Ishikawa (cell line): ENCODE data around the gene TECPR2.

Experiments
- CEBPB ChIP-seq: IDR thresholded peaks from 2 replicates; pipeline ENCODE4 v1.6.1; 2012
- CREB1 ChIP-seq: IDR thresholded peaks from 2 replicates; pipeline ENCODE4 v1.6.1; 2012; ENCODE audit warnings: low read depth
- EGR1 ChIP-seq: IDR thresholded peaks from 2 replicates; pipeline ENCODE4 v1.6.1; 2012
- EP300 ChIP-seq: IDR thresholded peaks from 2 replicates; pipeline ENCODE4 v1.6.1; 2012; ENCODE audit warnings: borderline replicate concordance
- FOXM1 ChIP-seq: IDR thresholded peaks from 2 replicates; pipeline ENCODE4 v1.6.1; 2012; ENCODE audit warnings: low read depth, borderline replicate concordance
- MAX ChIP-seq: IDR thresholded peaks from 2 replicates; pipeline ENCODE4 v1.6.1; 2012
- NFIC ChIP-seq: IDR thresholded peaks from 2 replicates; pipeline ENCODE4 v1.6.1; 2012
- RAD21 ChIP-seq: IDR thresholded peaks from 2 replicates; pipeline ENCODE4 v1.6.1; 2012; ENCODE audit warnings: low read depth
- TAF1 ChIP-seq: IDR thresholded peaks from 2 replicates; pipeline ENCODE4 v1.6.1; 2012; ENCODE audit warnings: low read depth, mild to moderate bottlenecking
- TCF12 ChIP-seq: IDR thresholded peaks from 2 replicates; pipeline ENCODE4 v1.6.1; 2012; ENCODE audit warnings: low read depth
- TEAD4 ChIP-seq: IDR thresholded peaks from 2 replicates; pipeline ENCODE4 v1.6.1; 2012
- YY1 ChIP-seq: IDR thresholded peaks from 2 replicates; pipeline ENCODE4 v1.6.1; 2012; ENCODE audit warnings: low read depth
- ZBTB7A ChIP-seq: IDR thresholded peaks from 2 replicates; pipeline ENCODE4 v1.6.1; 2012; ENCODE audit warnings: low read depth
- TF ChIP-seq, protein P1 (sequence below): IDR thresholded peaks from 2 replicates; pipeline ENCODE4 v1.6.1; 2012; ENCODE audit warnings: low read depth, mild to moderate bottlenecking
- TF ChIP-seq, protein P2 (sequence below): IDR thresholded peaks from 2 replicates; pipeline ENCODE4 v1.6.1; 2012

TECPR2 gene

GRCh38 chr14:102495491-102496330, 133.0 kb downstream of the TECPR2 start:
- TF ChIP-seq FOXM1: no peak
- TF ChIP-seq, protein P1, sequence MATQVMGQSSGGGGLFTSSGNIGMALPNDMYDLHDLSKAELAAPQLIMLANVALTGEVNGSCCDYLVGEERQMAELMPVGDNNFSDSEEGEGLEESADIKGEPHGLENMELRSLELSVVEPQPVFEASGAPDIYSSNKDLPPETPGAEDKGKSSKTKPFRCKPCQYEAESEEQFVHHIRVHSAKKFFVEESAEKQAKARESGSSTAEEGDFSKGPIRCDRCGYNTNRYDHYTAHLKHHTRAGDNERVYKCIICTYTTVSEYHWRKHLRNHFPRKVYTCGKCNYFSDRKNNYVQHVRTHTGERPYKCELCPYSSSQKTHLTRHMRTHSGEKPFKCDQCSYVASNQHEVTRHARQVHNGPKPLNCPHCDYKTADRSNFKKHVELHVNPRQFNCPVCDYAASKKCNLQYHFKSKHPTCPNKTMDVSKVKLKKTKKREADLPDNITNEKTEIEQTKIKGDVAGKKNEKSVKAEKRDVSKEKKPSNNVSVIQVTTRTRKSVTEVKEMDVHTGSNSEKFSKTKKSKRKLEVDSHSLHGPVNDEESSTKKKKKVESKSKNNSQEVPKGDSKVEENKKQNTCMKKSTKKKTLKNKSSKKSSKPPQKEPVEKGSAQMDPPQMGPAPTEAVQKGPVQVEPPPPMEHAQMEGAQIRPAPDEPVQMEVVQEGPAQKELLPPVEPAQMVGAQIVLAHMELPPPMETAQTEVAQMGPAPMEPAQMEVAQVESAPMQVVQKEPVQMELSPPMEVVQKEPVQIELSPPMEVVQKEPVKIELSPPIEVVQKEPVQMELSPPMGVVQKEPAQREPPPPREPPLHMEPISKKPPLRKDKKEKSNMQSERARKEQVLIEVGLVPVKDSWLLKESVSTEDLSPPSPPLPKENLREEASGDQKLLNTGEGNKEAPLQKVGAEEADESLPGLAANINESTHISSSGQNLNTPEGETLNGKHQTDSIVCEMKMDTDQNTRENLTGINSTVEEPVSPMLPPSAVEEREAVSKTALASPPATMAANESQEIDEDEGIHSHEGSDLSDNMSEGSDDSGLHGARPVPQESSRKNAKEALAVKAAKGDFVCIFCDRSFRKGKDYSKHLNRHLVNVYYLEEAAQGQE: no peak
- no peak for TF ChIP-seq RAD21
- no peak for TF ChIP-seq CEBPB
- TF ChIP-seq, protein P2, sequence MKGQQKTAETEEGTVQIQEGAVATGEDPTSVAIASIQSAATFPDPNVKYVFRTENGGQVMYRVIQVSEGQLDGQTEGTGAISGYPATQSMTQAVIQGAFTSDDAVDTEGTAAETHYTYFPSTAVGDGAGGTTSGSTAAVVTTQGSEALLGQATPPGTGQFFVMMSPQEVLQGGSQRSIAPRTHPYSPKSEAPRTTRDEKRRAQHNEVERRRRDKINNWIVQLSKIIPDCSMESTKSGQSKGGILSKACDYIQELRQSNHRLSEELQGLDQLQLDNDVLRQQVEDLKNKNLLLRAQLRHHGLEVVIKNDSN: no peak
- TF ChIP-seq EGR1: no peak
- TF ChIP-seq TEAD4: no peak

DNA sequence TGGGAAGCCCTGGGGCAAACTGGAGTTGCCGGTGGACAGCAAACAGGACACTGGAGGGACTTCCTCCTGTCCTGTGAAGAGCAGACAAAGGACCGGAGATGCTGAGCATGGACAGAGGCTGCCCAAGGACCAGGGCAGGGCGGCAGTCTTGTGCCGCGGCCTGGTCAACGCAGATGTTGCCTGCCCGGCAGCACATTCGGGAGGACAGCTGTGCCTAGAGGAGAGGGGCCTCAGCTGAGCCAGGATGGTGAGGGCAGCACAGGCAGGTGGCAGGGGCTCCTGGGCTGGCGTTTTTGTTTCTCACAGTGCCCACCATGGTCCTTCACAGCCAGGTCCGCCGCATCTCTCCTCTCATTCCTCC, 133.6 kb downstream of the TECPR2 start:
- TF ChIP-seq, protein P1: no peak
- no peak for TF ChIP-seq YY1
- no peak for TF ChIP-seq CEBPB
- no peak for TF ChIP-seq TEAD4
- no peak for TF ChIP-seq ZBTB7A
- no peak for TF ChIP-seq TAF1
- no peak for TF ChIP-seq FOXM1
- TF ChIP-seq TCF12: no peak

DNA sequence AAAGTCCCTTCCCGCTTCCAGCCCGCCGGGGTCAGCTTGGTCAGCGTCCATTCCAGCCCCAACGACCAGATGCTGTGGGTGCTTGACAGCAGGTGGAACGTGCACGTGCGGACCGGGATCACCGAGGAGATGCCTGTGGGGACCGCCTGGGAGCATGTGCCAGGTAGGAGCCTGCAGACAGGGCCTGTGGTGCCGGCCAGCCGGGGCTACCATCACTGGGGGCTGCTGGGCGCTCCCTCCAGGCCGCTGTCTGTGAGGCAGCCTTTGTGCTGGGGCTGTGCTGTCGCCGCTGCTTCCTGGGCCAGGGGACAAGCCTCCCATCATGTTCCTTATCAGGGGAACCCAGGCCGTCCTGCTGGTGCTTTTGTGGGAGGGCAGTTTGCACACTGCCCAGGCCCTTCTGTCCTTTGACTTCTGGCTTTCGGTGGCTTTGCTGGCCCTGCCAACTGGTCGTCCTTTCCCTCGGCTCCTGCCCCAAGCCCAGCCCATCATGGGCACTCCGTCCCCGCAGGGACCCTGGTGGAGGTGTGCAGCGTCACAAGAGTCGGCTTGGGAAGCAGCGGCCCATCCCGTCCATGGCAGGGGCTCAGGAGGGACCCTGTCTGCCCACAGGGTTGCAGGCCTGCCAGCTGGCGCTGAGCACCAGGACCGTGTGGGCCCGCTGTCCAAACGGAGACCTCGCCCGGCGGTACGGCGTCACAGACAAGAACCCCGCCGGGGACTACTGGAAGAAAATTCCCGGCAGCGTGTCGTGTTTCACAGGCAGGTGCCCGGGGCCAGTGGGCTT, 134.4 kb downstream of the TECPR2 start:
- TF ChIP-seq TEAD4 (no peak), TCF12 (no peak), FOXM1 (no peak), EP300 (no peak), RAD21 (no peak), TAF1 (no peak), YY1 (no peak)
- TF ChIP-seq, protein P2: no peak

DNA sequence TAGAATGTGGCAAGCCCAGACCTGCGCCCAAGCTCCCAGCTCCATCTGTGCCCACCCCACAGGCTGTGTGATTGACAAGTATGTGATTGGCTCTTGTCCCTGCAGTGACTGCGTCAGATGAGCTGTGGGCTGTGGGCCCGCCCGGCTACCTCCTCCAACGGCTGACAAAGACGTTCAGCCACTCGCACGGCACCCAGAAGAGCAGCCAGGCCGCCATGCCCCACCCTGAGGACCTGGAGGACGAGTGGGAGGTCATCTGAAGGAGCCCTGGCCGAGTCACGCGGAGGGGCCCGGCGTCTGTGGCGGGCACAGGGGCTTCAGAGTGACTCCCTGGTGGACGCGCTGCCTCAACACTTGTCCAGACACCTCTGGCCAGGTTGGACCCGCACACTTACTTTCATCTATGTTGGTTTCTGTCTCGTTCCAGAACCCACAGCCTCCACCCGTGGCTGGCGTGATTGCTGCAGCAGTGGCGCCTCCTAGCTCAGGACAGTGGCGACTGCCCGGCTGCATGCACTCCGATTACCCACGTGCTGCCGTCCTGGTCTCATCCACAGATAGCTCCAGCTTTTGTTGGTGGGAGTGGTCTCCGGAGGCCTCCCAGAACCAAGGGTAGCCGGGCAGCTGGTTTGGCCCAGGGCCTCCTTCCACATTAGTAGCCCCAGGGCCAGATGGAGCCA, 135.4 kb downstream of the TECPR2 start:
- TF ChIP-seq NFIC (no peak), EGR1 (no peak), TAF1 (no peak), RAD21 (peak; percentile 54), MAX (no peak)
- TF ChIP-seq, protein P2: no peak

DNA sequence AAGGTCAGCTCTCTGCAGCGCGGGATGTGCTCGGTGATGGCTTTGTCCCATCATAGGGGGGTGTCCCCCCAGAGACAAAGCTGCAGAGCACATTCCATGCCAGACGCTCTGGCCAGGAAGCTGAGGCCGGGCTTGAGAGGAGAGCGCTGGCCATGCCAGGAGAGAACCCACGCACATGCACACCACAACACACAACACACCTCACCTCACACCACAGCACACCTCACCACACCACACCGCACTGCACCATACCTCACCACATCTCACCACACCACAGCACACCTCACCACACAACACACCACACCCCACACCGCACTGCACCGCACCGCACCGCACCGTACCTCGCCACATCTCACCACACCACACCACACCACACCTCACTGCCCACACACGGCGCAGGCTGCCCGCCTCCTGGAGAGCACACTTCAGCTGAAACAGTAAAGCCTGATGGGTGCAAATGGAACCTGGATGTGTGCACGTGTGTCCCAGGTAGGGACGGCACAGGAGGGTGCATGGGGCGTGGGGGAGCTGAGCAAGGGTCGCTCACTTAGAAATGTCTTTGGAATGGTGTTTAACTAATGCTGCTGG, 136.0 kb downstream of the TECPR2 start:
- TF ChIP-seq TEAD4: no peak
- TF ChIP-seq RAD21: no peak
- TF ChIP-seq TCF12: no peak
- TF ChIP-seq EGR1: no peak
- no peak for TF ChIP-seq YY1
- TF ChIP-seq, protein P2: no peak
- TF ChIP-seq CREB1: no peak
- TF ChIP-seq CEBPB: no peak
- TF ChIP-seq, protein P1: no peak
- no peak for TF ChIP-seq EP300
- no peak for TF ChIP-seq NFIC
- no peak for TF ChIP-seq ZBTB7A
- TF ChIP-seq MAX: no peak
- TF ChIP-seq FOXM1: no peak
- no peak for TF ChIP-seq TAF1
